ENCODE data around the gene TMIGD3. TPM values are rescaled to one million over a fixed set of nuclear protein-coding genes. Genes with fewer than 3 reads are reported as not detected.

TMIGD3 gene
- total RNA-seq (3.0 TPM), polyA plus RNA-seq (ENCODE audit: insufficient read depth, low read depth, low replicate concordance) (0.43 TPM)
- long read RNA-seq, donor 1 = 0 reads
- long read RNA-seq, donor 2 = 0 reads
- long read RNA-seq, donor 3 = 0 reads
- long read RNA-seq, donor 4 = 0 reads
- long read RNA-seq, donor 5 = 0 reads
- long read RNA-seq, donor 6 = 0 reads
- long read RNA-seq, donor 7, partial matches to known transcripts = 0 of 1 reads
- long read RNA-seq, donor 7, other reads (novel, unspliced or antisense) = 0 of 1 reads
- long read RNA-seq, donor 8 = 0 reads
- long read RNA-seq, donor 9 = 0 reads
- long read RNA-seq, donor 10 = 0 reads

GRCh38 chr1:111503585-111504060 lies at the start of gene TMIGD3, which contains the start of gene ADORA3:
TSS of gene TMIGD3 (minus strand) at chr1:111503633. CDS start at chr1:111503354, 279 bp downstream.
TSS of gene ADORA3 (minus strand) at chr1:111503633. CDS start at chr1:111503354, 279 bp downstream.
- Histone ChIP-seq H3K27me3 (ENCODE audit: control insufficient read depth, insufficient read depth, low read length) (no peaks in the 10 kb centered on the region), H3K4me3 (ENCODE audit: low read length in 3 of 3) (no peak within 1 kb of the TSS), H3K4me1 (ENCODE audit: control insufficient read depth in 2 of 3, insufficient read depth in 2 of 3, low read depth in 1 of 3, low read length in 3 of 3) (peaks cover 0 to 12% (median 4%) of the 10 kb centered on the region in 3 donors), H3K9ac (ENCODE audit: low read length in 3 of 3) (no peak within 1 kb of the TSS), H3K9me3 (ENCODE audit: control insufficient read depth in 2 of 3, insufficient read depth in 1 of 3, low read length in 3 of 3) (no peaks in the 10 kb centered on the region), H3K27ac (ENCODE audit: low read depth in 2 of 2, low read length in 2 of 2) (no peak within 1 kb of the TSS), H3K36me3 (ENCODE audit: control insufficient read depth in 2 of 3, insufficient read depth in 3 of 3, low read length in 3 of 3) (no peaks in the 10 kb centered on the region)
- DNase-seq = no peak
- intact Hi-C loops (cut with DNase I) = no loop called here
- FAIRE-seq = no peak
- TF ChIP-seq CTCF (IDR thresholded peaks at IDR 0.05; ENCODE audit: borderline replicate concordance, extremely low read depth, insufficient read depth) = no peak

- Histone ChIP-seq H3K9ac (ENCODE audit: low read length in 3 of 3) (no peak overlapping the region), H3K27me3 (ENCODE audit: control insufficient read depth, insufficient read depth, low read length) (no peaks in the 10 kb centered on the region), H3K27ac (ENCODE audit: low read depth in 2 of 2, low read length in 2 of 2) (no peak overlapping the region), H3K9me3 (ENCODE audit: control insufficient read depth in 2 of 3, insufficient read depth in 1 of 3, low read length in 3 of 3) (no peaks in the 10 kb centered on the region), H3K4me1 (ENCODE audit: control insufficient read depth in 2 of 3, insufficient read depth in 2 of 3, low read depth in 1 of 3, low read length in 3 of 3) (no peaks in the 10 kb centered on the region), H3K4me3 (ENCODE audit: low read length in 3 of 3) (no peak overlapping the region), H3K36me3 (ENCODE audit: control insufficient read depth in 2 of 3, insufficient read depth in 3 of 3, low read length in 3 of 3) (no peaks in the 10 kb centered on the region)
- intact Hi-C loops (cut with DNase I) = no loop called here
- DNase-seq (no peak), FAIRE-seq (no peak)
- no peak for TF ChIP-seq CTCF (IDR thresholded peaks at IDR 0.05; ENCODE audit: borderline replicate concordance, extremely low read depth, insufficient read depth)
Observed at GRCh38 chr1:111553196-111553595, 49.8 kb upstream of the TMIGD3 start.

GRCh38 chr1:111552587-111552986 lies 49.2 kb upstream of the TMIGD3 start:
- H3K9ac ChIP-seq (ENCODE audit: low read length in 3 of 3) = no peak overlapping the region
- intact Hi-C loops (cut with DNase I) = no loop called here
- TF ChIP-seq CTCF (IDR thresholded peaks at IDR 0.05; ENCODE audit: borderline replicate concordance, extremely low read depth, insufficient read depth) = no peak
- DNase-seq (no peak), FAIRE-seq (no peak)
- no peaks in the 10 kb centered on the region for H3K4me1 ChIP-seq (ENCODE audit: control insufficient read depth in 2 of 3, insufficient read depth in 2 of 3, low read depth in 1 of 3, low read length in 3 of 3)
- no peaks in the 10 kb centered on the region for H3K36me3 ChIP-seq (ENCODE audit: control insufficient read depth in 2 of 3, insufficient read depth in 3 of 3, low read length in 3 of 3)
- no peak overlapping the region for H3K27ac ChIP-seq (ENCODE audit: low read depth in 2 of 2, low read length in 2 of 2)
- H3K9me3 ChIP-seq (ENCODE audit: control insufficient read depth in 2 of 3, insufficient read depth in 1 of 3, low read length in 3 of 3) = no peaks in the 10 kb centered on the region
- no peaks in the 10 kb centered on the region for H3K27me3 ChIP-seq (ENCODE audit: control insufficient read depth, insufficient read depth, low read length)
- no peak overlapping the region for H3K4me3 ChIP-seq (ENCODE audit: low read length in 3 of 3)

All from kidney (tissue), 22 donors.